OCI-LY7 (cell line): ENCODE data around the gene SUMF1. TPM values are rescaled to one million over a fixed set of nuclear protein-coding genes. Genes with fewer than 3 reads are reported as not detected.

Experiments used
- BruUV-seq: library from RNA; stranded (reverse); fragments of 400-500 nt; replicated peaks from 2 replicates; lab custom pipeline; 2021; lab: Mats Ljungman, UMichigan
- CTCF ChIA-PET: fragments of 300-600 bp; sonication (Branson Sonifier 250); formaldehyde crosslinking; loops from one replicate; lab custom pipeline; 2022; ENCODE audit warnings: antibody characterized with exemption; ENCODE audit not compliant: unreplicated experiment; lab: Charles Lee
- POLR2A ChIA-PET: fragments of 300-600 bp; sonication (Branson Sonifier 250); formaldehyde crosslinking; loops from one replicate; lab custom pipeline; 2022; ENCODE audit warnings: antibody characterized with exemption; lab: Charles Lee
- DNase-seq: peaks from one replicate; pipeline ENCODE4 v3.0.0-alpha.2; 2015; ENCODE audit warnings: low spot score
- H2AFZ ChIP-seq: fragments of 200-600 bp; sonication (generic), shearing (Covaris generic); 2 replicates; pipeline ENCODE4 v1.6.1; 2014; ENCODE audit warnings: mild to moderate bottlenecking, antibody characterized with exemption, low read length, moderate library complexity
- H3K27ac ChIP-seq: fragments of 200-600 bp; sonication (generic); 2 replicates; pipeline ENCODE4 v1.5.1; 2014; ENCODE audit warnings: mixed run types, low read depth, mild to moderate bottlenecking, moderate library complexity, low read length, inconsistent platforms; ENCODE audit not compliant: poor library complexity, severe bottlenecking
- H3K36me3 ChIP-seq: fragments of 200-600 bp; sonication (generic); 2 replicates; pipeline ENCODE4 v1.6.1; 2014; ENCODE audit warnings: mild to moderate bottlenecking, antibody characterized with exemption, low read length, moderate library complexity, mixed read lengths; ENCODE audit not compliant: insufficient read depth
- H3K4me1 ChIP-seq: fragments of 200-600 bp; sonication (generic); 2 replicates; pipeline ENCODE4 v1.5.1; 2014; ENCODE audit warnings: mild to moderate bottlenecking, low read length; ENCODE audit not compliant: insufficient read depth, poor library complexity, severe bottlenecking
- H3K4me2 ChIP-seq: fragments of 200-600 bp; sonication (generic); 2 replicates; pipeline ENCODE4 v1.6.1; 2014; ENCODE audit warnings: mild to moderate bottlenecking, low read length
- H3K4me3 ChIP-seq: fragments of 200-600 bp; sonication (generic); 2 replicates; pipeline ENCODE4 v1.5.1; 2014; ENCODE audit warnings: mild to moderate bottlenecking, low read depth, low read length; ENCODE audit not compliant: poor library complexity, severe bottlenecking
- H3K79me2 ChIP-seq: fragments of 200-600 bp; sonication (generic); 2 replicates; pipeline ENCODE4 v1.6.1; 2016; ENCODE audit warnings: low read depth, mild to moderate bottlenecking, low read length, moderate library complexity, mixed read lengths; ENCODE audit not compliant: insufficient read depth
- H3K9me2 ChIP-seq: fragments of 200-600 bp; sonication (generic); 2 replicates; pipeline ENCODE4 v1.6.1; 2016; ENCODE audit warnings: mild to moderate bottlenecking, low read length, mixed read lengths; ENCODE audit not compliant: insufficient read depth
- H3K9me3 ChIP-seq: fragments of 200-600 bp; sonication (generic); 2 replicates; pipeline ENCODE4 v1.6.1; 2014; ENCODE audit warnings: mild to moderate bottlenecking, mixed run types, low read length, mixed read lengths
- H4K20me1 ChIP-seq: fragments of 200-600 bp; sonication (generic); 2 replicates; pipeline ENCODE4 v1.6.1; 2014; ENCODE audit warnings: mild to moderate bottlenecking, antibody characterized with exemption, low read length, moderate library complexity, mixed read lengths; ENCODE audit not compliant: insufficient read depth
- EZH2phosphoT487 ChIP-seq: fragments of 200-600 bp; sonication (generic); IDR thresholded peaks from 2 replicates; pipeline ENCODE4 v1.6.1; 2018; ENCODE audit warnings: low read depth, borderline replicate concordance, mild to moderate bottlenecking, mixed run types, antibody characterized with exemption, low read length, moderate library complexity, mixed read lengths
- intact Hi-C: fragments of 100-400 bp; cut with micrococcal nuclease; formaldehyde crosslinking; loops from one replicate; pipeline ENCODE4 v1.10.0; 2022; ENCODE audit not compliant: unreplicated experiment
- total RNA-seq, 2 experiments: library from RNA; depleted of rRNA in 1 of 2; stranded (reverse); fragments of >200 nt in 1 of 2; shearing (Covaris generic) in 1 of 2; gene quantifications; 2 replicates each; pipeline ENCODE4 v1.2.3, GENCODE V29; 2014 to 2022
- TF ChIP-seq, protein P1 (sequence below): fragments of 200-600 bp; sonication (generic); conservative IDR thresholded peaks from 2 replicates; pipeline ENCODE4 v1.5.1; 2014; ENCODE audit warnings: mild to moderate bottlenecking, antibody characterized with exemption, low read length, moderate library complexity, mixed read lengths

Gene SUMF1
- total RNA-seq, 2 experiments from 2014 or later: 9.1 to 11.9 TPM

DNA sequence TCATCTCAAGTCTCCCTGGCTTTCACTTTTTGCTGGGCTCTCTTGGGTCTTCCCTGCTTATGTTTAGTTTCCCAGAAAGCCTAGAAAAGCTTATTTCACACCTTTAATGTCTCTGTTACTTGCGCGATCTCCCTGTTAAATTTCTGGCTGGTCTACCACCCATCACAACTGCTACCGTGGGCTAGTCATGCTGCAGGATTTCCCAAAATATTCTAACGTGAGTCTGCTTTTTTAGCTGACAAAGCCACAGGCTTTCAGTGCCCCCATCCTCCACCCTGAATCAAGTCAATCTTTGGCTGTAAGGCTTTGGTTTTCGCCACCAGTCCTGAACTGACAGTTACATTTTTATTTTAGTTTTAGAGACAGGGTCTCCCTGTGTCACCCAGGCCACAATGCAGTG lies 74.1 kb downstream of the SUMF1 start:
- intact Hi-C loops: no loop called here
- no peak for DNase-seq
- BruUV-seq: no TSS peak
- no peak for TF ChIP-seq EZH2phosphoT487
- TF ChIP-seq, protein P1, sequence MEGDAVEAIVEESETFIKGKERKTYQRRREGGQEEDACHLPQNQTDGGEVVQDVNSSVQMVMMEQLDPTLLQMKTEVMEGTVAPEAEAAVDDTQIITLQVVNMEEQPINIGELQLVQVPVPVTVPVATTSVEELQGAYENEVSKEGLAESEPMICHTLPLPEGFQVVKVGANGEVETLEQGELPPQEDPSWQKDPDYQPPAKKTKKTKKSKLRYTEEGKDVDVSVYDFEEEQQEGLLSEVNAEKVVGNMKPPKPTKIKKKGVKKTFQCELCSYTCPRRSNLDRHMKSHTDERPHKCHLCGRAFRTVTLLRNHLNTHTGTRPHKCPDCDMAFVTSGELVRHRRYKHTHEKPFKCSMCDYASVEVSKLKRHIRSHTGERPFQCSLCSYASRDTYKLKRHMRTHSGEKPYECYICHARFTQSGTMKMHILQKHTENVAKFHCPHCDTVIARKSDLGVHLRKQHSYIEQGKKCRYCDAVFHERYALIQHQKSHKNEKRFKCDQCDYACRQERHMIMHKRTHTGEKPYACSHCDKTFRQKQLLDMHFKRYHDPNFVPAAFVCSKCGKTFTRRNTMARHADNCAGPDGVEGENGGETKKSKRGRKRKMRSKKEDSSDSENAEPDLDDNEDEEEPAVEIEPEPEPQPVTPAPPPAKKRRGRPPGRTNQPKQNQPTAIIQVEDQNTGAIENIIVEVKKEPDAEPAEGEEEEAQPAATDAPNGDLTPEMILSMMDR: no peak
- no peaks in the 10 kb centered on the region for H4K20me1 ChIP-seq
- H3K4me3 ChIP-seq: no peak overlapping the region
- H3K4me1 ChIP-seq: no peaks in the 10 kb centered on the region
- ChIA-PET CTCF (no interaction called here), POLR2A (no interaction called here)
- H3K9me2 ChIP-seq: no peaks in the 10 kb centered on the region
- H3K79me2 ChIP-seq: no peaks in the 10 kb centered on the region
- H3K36me3 ChIP-seq: no peaks in the 10 kb centered on the region
- no peak overlapping the region for H3K4me2 ChIP-seq
- no peaks in the 10 kb centered on the region for H3K9me3 ChIP-seq
- no peak overlapping the region for H2AFZ ChIP-seq
- no peak overlapping the region for H3K27ac ChIP-seq

DNA sequence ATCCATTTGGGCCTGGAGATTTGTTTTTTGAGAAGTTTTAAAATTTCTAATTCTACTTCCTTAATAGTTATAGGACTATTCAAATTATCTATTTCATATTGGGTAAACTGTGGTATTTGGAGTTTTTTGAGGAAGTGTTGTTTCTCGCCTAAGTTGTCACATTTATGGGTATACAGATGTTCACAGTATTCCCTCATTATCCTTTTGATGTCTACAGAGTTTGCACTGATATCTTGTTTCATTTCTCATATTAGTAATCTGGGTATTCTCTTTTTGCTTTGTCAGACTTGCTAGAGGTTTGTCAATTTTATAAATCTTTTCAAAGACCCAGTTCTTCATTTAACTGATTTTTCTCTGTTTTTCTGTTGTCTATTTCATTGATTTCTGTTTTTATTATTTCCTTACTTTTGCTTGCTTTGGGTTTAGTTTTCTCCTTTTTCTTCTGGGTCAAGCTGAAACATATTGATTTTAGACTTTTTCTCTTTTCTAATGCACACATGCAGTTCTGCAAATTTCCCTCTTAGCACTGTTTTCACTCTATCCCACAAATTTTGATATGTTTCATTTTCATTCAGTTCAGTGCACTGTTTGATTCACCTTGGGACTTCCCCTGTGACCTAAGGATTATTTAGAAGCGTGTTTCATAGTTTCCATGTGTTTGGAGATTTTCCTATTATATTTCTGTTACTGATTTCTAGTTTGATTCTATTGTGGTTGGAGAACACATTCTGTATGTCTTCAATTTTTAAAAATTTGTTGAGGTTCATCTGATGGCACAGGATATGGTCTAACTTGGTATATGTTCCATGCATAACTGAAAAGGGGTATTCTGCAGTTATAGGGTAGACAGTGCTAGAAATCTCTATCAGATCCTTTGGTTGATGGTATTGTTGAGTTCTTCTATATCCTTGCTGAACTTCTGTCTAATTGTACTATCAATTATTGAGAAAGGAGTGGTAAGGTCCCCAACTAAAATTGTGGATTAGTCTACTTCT lies 79.6 kb downstream of the SUMF1 start:
- no peaks in the 10 kb centered on the region for H4K20me1 ChIP-seq
- H3K4me2 ChIP-seq: no peak overlapping the region
- H3K36me3 ChIP-seq: no peaks in the 10 kb centered on the region
- no peaks in the 10 kb centered on the region for H3K4me1 ChIP-seq
- ChIA-PET CTCF (no interaction called here), POLR2A (interaction anchor here (0.5 kb wide), 1 partner anchor 210 kb away, joined by 3 read pairs; no protein-coding TSS in a partner anchor)
- intact Hi-C loops: no loop called here
- H3K9me3 ChIP-seq: no peaks in the 10 kb centered on the region
- no peaks in the 10 kb centered on the region for H3K9me2 ChIP-seq
- TF ChIP-seq, protein P1: no peak
- TF ChIP-seq EZH2phosphoT487: no peak
- H2AFZ ChIP-seq: no peak overlapping the region
- H3K4me3 ChIP-seq: no peak overlapping the region
- H3K27ac ChIP-seq: no peak overlapping the region
- no TSS peak for BruUV-seq
- DNase-seq: no peak
- H3K79me2 ChIP-seq: no peaks in the 10 kb centered on the region

DNA sequence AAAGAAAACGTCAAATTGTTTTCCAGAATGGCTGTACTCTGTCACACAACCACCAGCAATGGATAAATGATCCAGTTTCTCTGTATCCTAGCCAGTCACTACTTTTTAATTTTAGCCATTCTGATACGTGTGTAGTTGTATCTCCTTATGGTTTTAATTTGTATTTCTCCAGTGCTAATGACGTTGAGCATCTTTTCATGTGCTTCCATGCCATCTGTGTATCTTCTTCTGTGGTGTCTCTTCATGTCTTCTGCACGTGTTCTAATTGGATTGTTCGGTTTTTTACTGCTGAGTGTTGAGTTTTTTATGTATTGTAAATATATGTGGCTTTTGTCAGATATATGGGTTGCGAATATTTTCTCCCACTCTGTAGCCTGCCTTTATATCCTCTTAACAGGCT lies 81.9 kb downstream of the SUMF1 start:
- no peaks in the 10 kb centered on the region for H3K9me3 ChIP-seq
- H3K27ac ChIP-seq: no peak overlapping the region
- H3K9me2 ChIP-seq: no peaks in the 10 kb centered on the region
- no peaks in the 10 kb centered on the region for H3K36me3 ChIP-seq
- H3K79me2 ChIP-seq: no peaks in the 10 kb centered on the region
- POLR2A ChIA-PET: no interaction called here
- H4K20me1 ChIP-seq: no peaks in the 10 kb centered on the region
- H3K4me2 ChIP-seq: no peak overlapping the region
- no peak overlapping the region for H2AFZ ChIP-seq
- intact Hi-C loops: no loop called here
- no peak overlapping the region for H3K4me3 ChIP-seq
- no peaks in the 10 kb centered on the region for H3K4me1 ChIP-seq
- CTCF ChIA-PET: no interaction called here
- TF ChIP-seq, protein P1: no peak
- TF ChIP-seq EZH2phosphoT487: no peak
- DNase-seq: no peak
- no TSS peak for BruUV-seq
